HFFc6 (cell line): Measurements from ENCODE around the gene SQOR. TPM values are rescaled to one million over a fixed set of nuclear protein-coding genes. Genes with fewer than 3 reads are reported as not detected.
A peak's percentile ranks its signal among the peaks of the same experiment; 100 is the strongest.

Experiments
- DNase-seq: peaks from one replicate; pipeline ENCODE4 v3.0.0-alpha.2; 2018
- H3K27ac Mint-ChIP-seq: 2 replicates; pipeline ENCODE4 v1.8.0; 2020; ENCODE audit warnings: mild to moderate bottlenecking, mixed read lengths
- H3K27me3 Mint-ChIP-seq: 2 replicates; pipeline ENCODE4 v1.8.0; 2021; ENCODE audit warnings: mild to moderate bottlenecking, moderate library complexity, mixed read lengths; ENCODE audit not compliant: insufficient read depth
- H3K36me3 Mint-ChIP-seq: 2 replicates; pipeline ENCODE4 v1.8.0; 2021; ENCODE audit warnings: low read depth, mixed read lengths
- H3K4me1 Mint-ChIP-seq: 2 replicates; pipeline ENCODE4 v1.8.0; 2020; ENCODE audit warnings: low read depth, mixed read lengths
- H3K4me3 Mint-ChIP-seq: 2 replicates; pipeline ENCODE4 v1.8.0; 2020; ENCODE audit warnings: mild to moderate bottlenecking, moderate library complexity, mixed read lengths
- H3K9me3 Mint-ChIP-seq: 2 replicates; pipeline ENCODE4 v1.8.0; 2020; ENCODE audit warnings: mild to moderate bottlenecking, mixed read lengths
- CTCF ChIP-seq: fragments of 200-600 bp; sonication (generic); IDR thresholded peaks from 2 replicates; pipeline ENCODE4 v1.5.0; 2021; ENCODE audit warnings: antibody characterized with exemption, mild to moderate bottlenecking
- total RNA-seq, 6 experiments: library from RNA; stranded (reverse); fragmentation: NEBNext Ultra II Directional; extraction: Animal tissue kit (Norgen Biotek cat#: 25700); gene quantifications; 2 replicates in 1 of 6; 3 replicates in 5 of 6; pipeline ENCODE4 v1.2.3, GENCODE V29; 2021

Gene SQOR
- total RNA-seq, 6 experiments from 2014 or later, result 25.3 to 43.2 (median 39.7) TPM

DNA sequence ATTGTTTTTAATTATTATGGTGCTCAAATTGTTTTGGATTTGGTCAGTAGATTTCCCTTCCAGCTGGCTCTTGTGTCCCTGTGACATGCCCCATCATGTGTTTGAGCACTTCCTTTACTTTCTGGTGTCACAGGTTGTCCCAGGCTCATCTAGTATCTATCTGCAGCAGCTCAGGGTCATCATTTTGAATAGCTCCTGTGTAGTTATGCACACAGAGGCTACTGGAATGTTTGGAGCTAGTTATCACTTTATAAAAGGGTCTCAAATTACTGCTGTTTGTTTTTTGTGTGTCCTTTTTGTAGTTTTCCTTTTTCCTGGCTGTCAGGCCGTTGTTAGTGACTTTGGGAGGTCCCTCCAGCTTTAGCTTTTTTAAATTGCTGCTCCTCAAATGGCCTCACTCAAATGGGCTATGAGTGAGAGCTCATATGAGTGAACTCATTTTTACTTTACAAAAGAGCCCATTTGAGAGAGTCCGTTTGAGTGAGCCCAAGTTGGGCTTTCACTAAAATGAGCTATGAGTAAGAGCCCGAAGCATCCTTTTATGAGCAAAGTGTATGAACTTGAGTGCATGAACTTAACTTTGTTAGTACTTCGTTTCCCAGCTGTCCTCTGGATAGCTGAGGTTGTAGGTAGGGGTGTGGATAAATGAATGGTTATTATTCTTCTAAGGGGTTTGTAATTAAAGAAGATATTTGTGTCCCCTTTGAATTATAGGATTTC, 43.8 kb downstream of the SQOR start:
- Mint-ChIP-seq H3K27ac (peak overlapping the region; percentile 58), H3K36me3 (peaks cover 33% of the 10 kb centered on the region), H3K4me1 (peaks cover 15% of the 10 kb centered on the region), H3K9me3 (no peaks in the 10 kb centered on the region), H3K27me3 (no peaks in the 10 kb centered on the region), H3K4me3 (no peak overlapping the region)
- no peak for TF ChIP-seq CTCF
- peak; percentile 23 for DNase-seq

GRCh38 chr15:45684533-45684932, 49.7 kb downstream of the SQOR start:
- Mint-ChIP-seq H3K4me1 (no peaks in the 10 kb centered on the region), H3K36me3 (peaks cover 10% of the 10 kb centered on the region)
- TF ChIP-seq CTCF, result no peak

DNA sequence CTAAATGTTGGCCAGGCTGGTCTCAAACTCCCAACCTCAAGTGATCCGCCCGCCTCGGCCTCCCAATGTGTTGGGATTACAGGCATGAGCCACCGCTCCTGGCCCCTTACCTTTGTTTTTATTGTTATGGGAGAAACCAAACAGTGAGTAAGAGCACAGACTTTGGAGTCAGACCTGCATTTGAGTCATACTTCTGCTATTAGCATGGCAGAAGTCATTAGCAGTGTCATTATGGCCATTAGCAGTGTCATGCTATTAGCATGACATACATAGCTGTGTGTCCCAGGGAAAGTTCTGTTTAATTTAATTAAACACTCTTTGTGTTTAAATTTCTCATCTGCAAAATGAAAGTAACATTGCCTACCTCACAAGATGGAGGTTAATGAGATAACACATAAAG, 54.8 kb downstream of the SQOR start:
- H3K9me3 Mint-ChIP-seq, result no peaks in the 10 kb centered on the region
- H3K27me3 Mint-ChIP-seq, result no peaks in the 10 kb centered on the region
- H3K4me1 Mint-ChIP-seq, result peaks cover 9% of the 10 kb centered on the region; the same call in 1 of the 2 replicates
- no peak overlapping the region for H3K4me3 Mint-ChIP-seq
- no peak for DNase-seq
- no peak overlapping the region for H3K27ac Mint-ChIP-seq
- H3K36me3 Mint-ChIP-seq, result peaks cover 10% of the 10 kb centered on the region
- no peak for TF ChIP-seq CTCF

More at GRCh38 chr15:45684533-45684932, 49.7 kb downstream of the SQOR start:
- H3K27me3 Mint-ChIP-seq, result no peaks in the 10 kb centered on the region
- H3K4me3 Mint-ChIP-seq, result no peak overlapping the region
- no peak for DNase-seq
- no peaks in the 10 kb centered on the region for H3K9me3 Mint-ChIP-seq
- no peak overlapping the region for H3K27ac Mint-ChIP-seq

DNA sequence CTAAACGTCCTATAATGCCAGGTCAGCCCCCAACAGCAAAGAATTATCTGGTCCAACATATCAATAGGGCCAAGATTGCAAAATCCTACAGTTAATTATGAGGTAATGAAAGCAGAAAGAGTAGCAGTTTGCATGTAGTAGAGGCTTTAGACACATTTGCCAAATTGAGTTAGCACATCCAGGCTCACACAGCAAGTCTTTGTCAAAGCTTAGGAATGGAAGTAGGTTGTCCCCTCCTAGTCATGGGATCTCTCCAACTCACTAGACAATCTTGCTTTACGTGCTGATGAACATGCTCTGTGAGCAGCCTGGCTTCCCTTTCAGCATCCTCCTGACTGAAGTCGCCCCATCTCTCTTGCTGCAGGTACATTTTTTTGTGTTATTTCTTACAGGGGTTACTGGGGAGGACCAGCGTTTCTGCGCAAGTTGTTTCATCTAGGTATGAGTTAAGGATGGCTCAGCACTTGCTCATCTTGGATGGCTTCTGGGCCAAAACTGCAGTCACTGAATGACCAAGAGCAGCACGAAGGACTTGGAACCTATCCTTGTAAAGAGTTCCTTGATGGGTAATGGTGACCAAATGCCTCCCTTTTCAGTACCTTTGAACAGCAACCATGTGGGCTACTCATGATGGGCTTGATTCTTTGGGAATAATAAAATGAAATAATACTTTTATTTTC, 55.9 kb downstream of the SQOR start:
- Mint-ChIP-seq H3K4me1 (peaks cover 9% of the 10 kb centered on the region; the same call in 1 of the 2 replicates), H3K36me3 (peaks cover 6% of the 10 kb centered on the region)
- TF ChIP-seq CTCF, result no peak

GRCh38 chr15:45701108-45701507, 66.3 kb downstream of the SQOR start:
- peaks cover 7% of the 10 kb centered on the region; the same call in 1 of the 2 replicates for H3K27me3 Mint-ChIP-seq
- H3K9me3 Mint-ChIP-seq, result no peaks in the 10 kb centered on the region
- H3K4me1 Mint-ChIP-seq, result peaks cover 12% of the 10 kb centered on the region
- TF ChIP-seq CTCF, result no peak
- no peak overlapping the region for H3K4me3 Mint-ChIP-seq
- no peaks in the 10 kb centered on the region for H3K36me3 Mint-ChIP-seq
- H3K27ac Mint-ChIP-seq, result no peak overlapping the region
- DNase-seq, result no peak

More for the DNA sequence above, 55.9 kb downstream of the SQOR start:
- H3K4me3 Mint-ChIP-seq, result no peak overlapping the region
- H3K9me3 Mint-ChIP-seq, result no peaks in the 10 kb centered on the region
- no peak for DNase-seq
- H3K27me3 Mint-ChIP-seq, result no peaks in the 10 kb centered on the region
- no peak overlapping the region for H3K27ac Mint-ChIP-seq
